HG03135 (cell line): ENCODE data around the gene SLCO3A1.

Source experiments
- ATAC-seq: cut with Tn5 transposase; IDR thresholded peaks from one replicate; pipeline ENCODE4 v1.9.1; 2021; ENCODE audit warnings: mild to moderate bottlenecking, moderate library complexity; ENCODE audit not compliant: unreplicated experiment

The SLCO3A1 gene

GRCh38 chr15:92149465-92149864 lies 296.0 kb downstream of the SLCO3A1 start:
- ATAC-seq, result no peak

GRCh38 chr15:92151168-92151567 lies 297.7 kb downstream of the SLCO3A1 start:
- no peak for ATAC-seq

GRCh38 chr15:92151741-92152140 lies 298.2 kb downstream of the SLCO3A1 start:
- no peak for ATAC-seq

GRCh38 chr15:92152983-92153382 lies 299.5 kb downstream of the SLCO3A1 start:
- no peak for ATAC-seq

GRCh38 chr15:92153620-92154019 lies 300.1 kb downstream of the SLCO3A1 start:
- ATAC-seq, result no peak

GRCh38 chr15:92155934-92156333 lies 302.4 kb downstream of the SLCO3A1 start:
- ATAC-seq, result no peak

GRCh38 chr15:92157666-92158298 lies 304.3 kb downstream of the SLCO3A1 start:
- no peak for ATAC-seq

- ATAC-seq, result no peak
Observed at GRCh38 chr15:92158426-92158825, 304.9 kb downstream of the SLCO3A1 start.

- no peak for ATAC-seq
Observed at GRCh38 chr15:92159481-92159880, 306.0 kb downstream of the SLCO3A1 start.

- ATAC-seq, result no peak
Observed at GRCh38 chr15:92159906-92160841, 306.7 kb downstream of the SLCO3A1 start.

GRCh38 chr15:92161039-92161670 lies 307.6 kb downstream of the SLCO3A1 start:
- peak; percentile 92 for ATAC-seq

- no peak for ATAC-seq
Observed at GRCh38 chr15:92162657-92163056, 309.1 kb downstream of the SLCO3A1 start.

GRCh38 chr15:92163641-92164040 lies 310.1 kb downstream of the SLCO3A1 start:
- ATAC-seq, result no peak

- ATAC-seq, result no peak
Observed at GRCh38 chr15:92164327-92165000, 311.0 kb downstream of the SLCO3A1 start.

- ATAC-seq, result no peak
Observed at GRCh38 chr15:92165001-92165346, 311.5 kb downstream of the SLCO3A1 start.

GRCh38 chr15:92166029-92166428 lies 312.5 kb downstream of the SLCO3A1 start:
- no peak for ATAC-seq

- ATAC-seq, result no peak
Observed at GRCh38 chr15:92166751-92167405, 313.4 kb downstream of the SLCO3A1 start.

- no peak for ATAC-seq
Observed at GRCh38 chr15:92167451-92167850, 313.9 kb downstream of the SLCO3A1 start.

- no peak for ATAC-seq
Observed at GRCh38 chr15:92168066-92168683, 314.7 kb downstream of the SLCO3A1 start.

GRCh38 chr15:92170897-92171296 lies 317.4 kb downstream of the SLCO3A1 start:
- no peak for ATAC-seq
